HUES48 (cell line): ENCODE data around the gene PREX1.

Experiments used
- H3K27ac ChIP-seq: one replicate; pipeline ENCODE4 v1.7.0; 2013; ENCODE audit warnings: low read depth, low read length, inconsistent platforms
- H3K27me3 ChIP-seq: 2 replicates; pipeline ENCODE4 v1.6.1; 2013; ENCODE audit warnings: mild to moderate bottlenecking, low read length; ENCODE audit not compliant: control insufficient read depth, insufficient read depth
- H3K36me3 ChIP-seq: 2 replicates; pipeline ENCODE4 v1.6.1; 2013; ENCODE audit warnings: low read length; ENCODE audit not compliant: control insufficient read depth, insufficient read depth
- H3K4me1 ChIP-seq: 2 replicates; pipeline ENCODE4 v1.6.1; 2013; ENCODE audit warnings: mild to moderate bottlenecking, low read length; ENCODE audit not compliant: control insufficient read depth, insufficient read depth
- H3K4me3 ChIP-seq: 2 replicates; pipeline ENCODE4 v1.5.1; 2013; ENCODE audit warnings: mild to moderate bottlenecking, low read depth, low read length
- H3K9ac ChIP-seq: 2 replicates; pipeline ENCODE4 v1.6.1; 2013; ENCODE audit warnings: mild to moderate bottlenecking, low read depth, low read length, moderate library complexity
- H3K9me3 ChIP-seq: 2 replicates; pipeline ENCODE4 v1.6.1; 2013; ENCODE audit warnings: low read length; ENCODE audit not compliant: control insufficient read depth, insufficient read depth

The PREX1 gene

GRCh38 chr20:48673507-48673906 lies 154.3 kb downstream of the PREX1 start:
- H3K4me1 ChIP-seq: no peaks in the 10 kb centered on the region
- no peaks in the 10 kb centered on the region for H3K9me3 ChIP-seq
- no peaks in the 10 kb centered on the region for H3K27me3 ChIP-seq
- H3K36me3 ChIP-seq: no peaks in the 10 kb centered on the region
- H3K9ac ChIP-seq: no peak overlapping the region
- no peak overlapping the region for H3K4me3 ChIP-seq
- no peak overlapping the region for H3K27ac ChIP-seq

DNA sequence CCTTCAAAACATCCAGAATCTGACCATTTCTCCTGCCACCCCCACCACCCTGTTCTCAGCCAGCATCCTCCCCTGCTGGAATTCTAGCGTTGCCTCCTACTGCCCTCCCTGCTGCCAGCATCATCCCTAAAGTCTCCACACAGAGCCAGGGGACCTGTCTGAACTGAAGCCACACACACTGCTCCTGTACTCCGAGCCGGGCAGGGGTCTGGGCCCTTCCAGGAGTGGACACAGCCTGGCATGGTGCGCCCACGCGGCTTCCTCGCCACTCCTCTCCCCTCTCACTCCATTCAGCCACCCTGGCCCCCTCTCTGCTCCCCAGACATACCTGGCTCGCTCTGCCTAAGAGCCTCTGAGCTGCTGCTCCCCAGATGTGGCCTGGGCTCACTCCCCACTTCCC lies 155.5 kb downstream of the PREX1 start:
- no peak overlapping the region for H3K27ac ChIP-seq
- H3K4me1 ChIP-seq: no peaks in the 10 kb centered on the region
- no peaks in the 10 kb centered on the region for H3K36me3 ChIP-seq
- no peak overlapping the region for H3K9ac ChIP-seq
- no peaks in the 10 kb centered on the region for H3K9me3 ChIP-seq
- no peak overlapping the region for H3K4me3 ChIP-seq
- H3K27me3 ChIP-seq: no peaks in the 10 kb centered on the region

GRCh38 chr20:48671141-48671540 lies 156.7 kb downstream of the PREX1 start:
- no peaks in the 10 kb centered on the region for H3K36me3 ChIP-seq
- no peaks in the 10 kb centered on the region for H3K27me3 ChIP-seq
- no peaks in the 10 kb centered on the region for H3K4me1 ChIP-seq

GRCh38 chr20:48669946-48670605 lies 157.7 kb downstream of the PREX1 start:
- no peaks in the 10 kb centered on the region for H3K4me1 ChIP-seq
- no peaks in the 10 kb centered on the region for H3K36me3 ChIP-seq
- no peak overlapping the region for H3K4me3 ChIP-seq
- H3K9me3 ChIP-seq: no peaks in the 10 kb centered on the region
- no peak overlapping the region for H3K9ac ChIP-seq
- no peak overlapping the region for H3K27ac ChIP-seq
- H3K27me3 ChIP-seq: no peaks in the 10 kb centered on the region

More at GRCh38 chr20:48671141-48671540, 156.7 kb downstream of the PREX1 start:
- H3K9ac ChIP-seq: no peak overlapping the region
- H3K27ac ChIP-seq: no peak overlapping the region
- no peaks in the 10 kb centered on the region for H3K9me3 ChIP-seq
- no peak overlapping the region for H3K4me3 ChIP-seq

- H3K27me3 ChIP-seq: no peaks in the 10 kb centered on the region
- H3K36me3 ChIP-seq: no peaks in the 10 kb centered on the region
- peak overlapping the region; percentile 12 for H3K27ac ChIP-seq
- H3K9me3 ChIP-seq: no peaks in the 10 kb centered on the region
- H3K4me1 ChIP-seq: no peaks in the 10 kb centered on the region
- no peak overlapping the region for H3K9ac ChIP-seq
- H3K4me3 ChIP-seq: no peak overlapping the region
Measured at GRCh38 chr20:48668451-48668946, 159.3 kb downstream of the PREX1 start.

GRCh38 chr20:48667889-48668413 lies 159.8 kb downstream of the PREX1 start:
- H3K4me3 ChIP-seq: no peak overlapping the region
- no peaks in the 10 kb centered on the region for H3K36me3 ChIP-seq
- H3K9ac ChIP-seq: no peak overlapping the region
- peak overlapping the region; percentile 12 for H3K27ac ChIP-seq
- no peaks in the 10 kb centered on the region for H3K27me3 ChIP-seq
- H3K4me1 ChIP-seq: no peaks in the 10 kb centered on the region
- H3K9me3 ChIP-seq: no peaks in the 10 kb centered on the region

DNA sequence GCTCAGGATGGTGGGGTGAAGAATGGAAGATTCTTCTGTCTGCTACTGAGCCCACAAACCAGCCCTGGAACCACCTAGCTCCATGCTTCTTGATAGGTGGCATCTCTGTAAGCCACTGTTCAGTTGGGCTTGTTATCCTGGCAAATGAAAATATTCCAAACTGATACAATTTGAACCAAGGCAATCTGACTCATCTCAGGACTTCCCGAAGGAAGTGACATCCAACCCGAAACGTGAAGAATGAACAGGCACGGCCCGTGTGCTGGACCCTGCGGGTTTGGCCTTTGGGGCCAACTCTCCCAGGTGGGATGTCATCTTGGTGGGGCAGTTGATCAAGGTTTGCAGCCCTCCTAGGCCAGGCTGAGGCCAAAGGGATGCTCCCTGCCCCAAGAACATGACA lies 160.3 kb downstream of the PREX1 start:
- Histone ChIP-seq H3K9ac (no peak overlapping the region), H3K36me3 (no peaks in the 10 kb centered on the region), H3K27me3 (no peaks in the 10 kb centered on the region), H3K4me1 (no peaks in the 10 kb centered on the region), H3K4me3 (no peak overlapping the region), H3K9me3 (no peaks in the 10 kb centered on the region), H3K27ac (no peak overlapping the region)

DNA sequence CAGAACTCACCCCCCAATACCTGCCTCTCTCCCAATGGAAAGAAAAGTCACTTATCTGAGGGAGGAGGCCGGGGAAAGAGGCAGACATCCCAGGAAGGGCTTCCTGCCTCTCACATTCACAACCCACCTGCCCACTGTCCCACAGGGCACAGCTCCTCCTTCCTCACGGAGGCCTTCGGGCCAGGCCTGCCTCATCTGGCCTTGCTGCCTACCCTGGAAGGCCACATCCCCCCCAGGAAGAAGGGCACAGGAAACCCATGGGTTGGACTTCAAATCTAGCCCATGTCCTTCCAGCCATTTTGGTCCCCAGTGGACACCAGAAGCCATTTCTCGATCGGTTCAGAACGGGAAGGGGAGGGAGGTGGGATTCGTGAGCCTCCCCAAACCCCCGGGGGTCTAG lies 162.0 kb downstream of the PREX1 start:
- no peaks in the 10 kb centered on the region for H3K36me3 ChIP-seq
- H3K9ac ChIP-seq: no peak overlapping the region
- no peak overlapping the region for H3K27ac ChIP-seq
- no peak overlapping the region for H3K4me3 ChIP-seq
- no peaks in the 10 kb centered on the region for H3K4me1 ChIP-seq
- H3K27me3 ChIP-seq: no peaks in the 10 kb centered on the region
- no peaks in the 10 kb centered on the region for H3K9me3 ChIP-seq

- Histone ChIP-seq H3K9ac (no peak overlapping the region), H3K4me3 (no peak overlapping the region), H3K9me3 (no peaks in the 10 kb centered on the region), H3K4me1 (no peaks in the 10 kb centered on the region), H3K27me3 (no peaks in the 10 kb centered on the region), H3K27ac (no peak overlapping the region), H3K36me3 (no peaks in the 10 kb centered on the region)
Measured at GRCh38 chr20:48662711-48663110, 165.1 kb downstream of the PREX1 start.

GRCh38 chr20:48661575-48662455 lies 166.0 kb downstream of the PREX1 start:
- Histone ChIP-seq H3K9ac (no peak overlapping the region), H3K36me3 (no peaks in the 10 kb centered on the region), H3K9me3 (no peaks in the 10 kb centered on the region), H3K27me3 (no peaks in the 10 kb centered on the region), H3K4me3 (no peak overlapping the region), H3K27ac (no peak overlapping the region), H3K4me1 (no peaks in the 10 kb centered on the region)

GRCh38 chr20:48660788-48661187 lies 167.0 kb downstream of the PREX1 start:
- no peaks in the 10 kb centered on the region for H3K9me3 ChIP-seq
- no peaks in the 10 kb centered on the region for H3K4me1 ChIP-seq
- H3K27me3 ChIP-seq: no peaks in the 10 kb centered on the region
- no peak overlapping the region for H3K9ac ChIP-seq
- no peak overlapping the region for H3K4me3 ChIP-seq
- H3K36me3 ChIP-seq: no peaks in the 10 kb centered on the region
- no peak overlapping the region for H3K27ac ChIP-seq
